ENCODE measurements around the gene N4BP3. TPM values are rescaled to one million over a fixed set of nuclear protein-coding genes. Genes with fewer than 3 reads are reported as not detected.
A peak's percentile ranks its signal among the peaks of the same experiment; 100 is the strongest.

N4BP3 gene
- total and polyA plus RNA-seq, 2 experiments from 2014 or later: 0.09 to 0.32 TPM

GRCh38 chr5:178165581-178165980, 52.2 kb downstream of the N4BP3 start:
- Histone ChIP-seq H3K4me2 (ENCODE audit: unreplicated experiment) (peak overlapping the region; percentile 9), H3K9ac (no peak overlapping the region), H3F3A (ENCODE audit: insufficient read depth) (no peaks in the 10 kb centered on the region), H4K20me1 (ENCODE audit: insufficient read depth) (no peaks in the 10 kb centered on the region), H3K79me2 (ENCODE audit: insufficient read depth) (no peaks in the 10 kb centered on the region), H3K9me3 (ENCODE audit: low read depth) (no peaks in the 10 kb centered on the region), H3K4me1 (ENCODE audit: insufficient read depth) (no peaks in the 10 kb centered on the region), H2AFZ (peak overlapping the region; percentile 30; the same call in 1 of the 2 replicates), H3K27me3 (replicated peaks; ENCODE audit: insufficient read depth) (peaks cover 8% of the 10 kb centered on the region; the same call in 1 of the 2 replicates), H3K36me3 (ENCODE audit: low read depth) (no peaks in the 10 kb centered on the region), H3K9me2 (ENCODE audit: insufficient read depth) (no peaks in the 10 kb centered on the region), H3K4me3 (no peak overlapping the region), H3K27ac (no peak overlapping the region)
- in situ Hi-C loops (cut with MboI): loop anchor here (25.0 kb wide), 1 partner anchor 553 kb away; the partner anchor contains the start of gene B4GALT7
- no peak for DNase-seq
- TF ChIP-seq EZH2phosphoT487 (IDR thresholded peaks at IDR 0.05; ENCODE audit: insufficient read depth, low read depth) (no peak), EZH2 (IDR thresholded peaks at IDR 0.05; ENCODE audit: insufficient read depth, poor library complexity, severe bottlenecking) (no peak)
- WGBS, 2 experiments (ENCODE audit: low coverage in 1 of 2, low lambda C conversion rate in 2 of 2, missing lambda C conversion rate in 2 of 2): 46 to 55% methylated on average over 30 to 36 of the region's 38 CpGs

- H4K20me1 ChIP-seq (ENCODE audit: insufficient read depth): no peaks in the 10 kb centered on the region
- H3K27me3 ChIP-seq (replicated peaks; ENCODE audit: insufficient read depth): 0 out of 2 replicates have a peak, but pooled peaks cover 2% of the 10 kb centered on the region
- H3K36me3 ChIP-seq (ENCODE audit: low read depth): no peaks in the 10 kb centered on the region
- H3K79me2 ChIP-seq (ENCODE audit: insufficient read depth): no peaks in the 10 kb centered on the region
- no peak overlapping the region for H3K27ac ChIP-seq
- no peaks in the 10 kb centered on the region for H3K9me2 ChIP-seq (ENCODE audit: insufficient read depth)
- DNase-seq: no peak
- H3K4me1 ChIP-seq (ENCODE audit: insufficient read depth): no peaks in the 10 kb centered on the region
- no peak overlapping the region for H3K4me3 ChIP-seq
- in situ Hi-C loops (cut with MboI): loop anchor here (25.0 kb wide), 1 partner anchor 558 kb away; the partner anchor contains the start of gene B4GALT7
- no peak overlapping the region for H3K9ac ChIP-seq
- 51 to 60% methylated on average over 2 of the region's 2 CpGs for WGBS, 2 experiments (ENCODE audit: low coverage in 1 of 2, low lambda C conversion rate in 2 of 2, missing lambda C conversion rate in 2 of 2)
- TF ChIP-seq EZH2phosphoT487 (IDR thresholded peaks at IDR 0.05; ENCODE audit: insufficient read depth, low read depth) (no peak), EZH2 (IDR thresholded peaks at IDR 0.05; ENCODE audit: insufficient read depth, poor library complexity, severe bottlenecking) (no peak)
- H3K4me2 ChIP-seq (ENCODE audit: unreplicated experiment): no peak overlapping the region
- no peaks in the 10 kb centered on the region for H3K9me3 ChIP-seq (ENCODE audit: low read depth)
- H3F3A ChIP-seq (ENCODE audit: insufficient read depth): no peaks in the 10 kb centered on the region
- no peak overlapping the region for H2AFZ ChIP-seq
Observed at GRCh38 chr5:178170455-178170854, 57.1 kb downstream of the N4BP3 start.

- Histone ChIP-seq H3K4me2 (ENCODE audit: unreplicated experiment) (no peak overlapping the region), H3K9me2 (ENCODE audit: insufficient read depth) (no peaks in the 10 kb centered on the region), H2AFZ (no peak overlapping the region), H4K20me1 (ENCODE audit: insufficient read depth) (no peaks in the 10 kb centered on the region), H3K27me3 (replicated peaks; ENCODE audit: insufficient read depth) (no peaks in the 10 kb centered on the region), H3K9me3 (ENCODE audit: low read depth) (no peaks in the 10 kb centered on the region), H3K4me3 (no peak overlapping the region), H3K36me3 (ENCODE audit: low read depth) (no peaks in the 10 kb centered on the region), H3K27ac (no peak overlapping the region), H3K9ac (no peak overlapping the region), H3F3A (ENCODE audit: insufficient read depth) (no peaks in the 10 kb centered on the region), H3K4me1 (ENCODE audit: insufficient read depth) (no peaks in the 10 kb centered on the region), H3K79me2 (ENCODE audit: insufficient read depth) (no peaks in the 10 kb centered on the region)
- WGBS, 2 experiments (ENCODE audit: low coverage in 1 of 2, low lambda C conversion rate in 2 of 2, missing lambda C conversion rate in 2 of 2): 54 to 59% methylated on average over 3 of the region's 3 CpGs
- in situ Hi-C loops (cut with MboI): loop anchor here (25.0 kb wide), 1 partner anchor 562 kb away; the partner anchor contains the start of gene B4GALT7
- no peak for TF ChIP-seq EZH2 (IDR thresholded peaks at IDR 0.05; ENCODE audit: insufficient read depth, poor library complexity, severe bottlenecking)
- TF ChIP-seq EZH2phosphoT487 (IDR thresholded peaks at IDR 0.05; ENCODE audit: insufficient read depth, low read depth): no peak
- DNase-seq: no peak
Observed at GRCh38 chr5:178174456-178174855, 61.1 kb downstream of the N4BP3 start.

Other genes starting within 250 kb of the N4BP3 start
- not detected in 2 replicates for gene PROP1, start 117.3 kb upstream of the N4BP3 start, total RNA-seq (2014; rRNA removed; shearing (Covaris generic))
- not detected in 2 replicates for gene PROP1, start 117.3 kb upstream of the N4BP3 start, polyA plus RNA-seq (2016; fragmentation: Nextera tagmentation; extraction: Ambion mirVana)
- gene RMND5B, start 17.5 kb downstream of the N4BP3 start, total RNA-seq (2014; rRNA removed; shearing (Covaris generic)): 17.5 and 33.9 TPM in 2 replicates
- 19.9 and 20.7 TPM in 2 replicates for gene RMND5B, start 17.5 kb downstream of the N4BP3 start, polyA plus RNA-seq (2016; fragmentation: Nextera tagmentation; extraction: Ambion mirVana)
- 203 and 221 TPM in 2 replicates for gene NHP2, start 40.4 kb downstream of the N4BP3 start, total RNA-seq (2014; rRNA removed; shearing (Covaris generic))
- gene NHP2, start 40.4 kb downstream of the N4BP3 start, polyA plus RNA-seq (2016; fragmentation: Nextera tagmentation; extraction: Ambion mirVana): 232 and 237 TPM in 2 replicates
- gene GMCL2, start 73.8 kb downstream of the N4BP3 start, total RNA-seq (2014; rRNA removed; shearing (Covaris generic)): not detected in 2 replicates
- gene GMCL2, start 73.8 kb downstream of the N4BP3 start, polyA plus RNA-seq (2016; fragmentation: Nextera tagmentation; extraction: Ambion mirVana): not detected in 2 replicates
- 47.6 and 53.4 TPM in 2 replicates for gene HNRNPAB, start 91.0 kb downstream of the N4BP3 start, total RNA-seq (2014; rRNA removed; shearing (Covaris generic))
- 111 and 117 TPM in 2 replicates for gene HNRNPAB, start 91.0 kb downstream of the N4BP3 start, polyA plus RNA-seq (2016; fragmentation: Nextera tagmentation; extraction: Ambion mirVana)
- gene PHYKPL, start 119.3 kb downstream of the N4BP3 start, total RNA-seq (2014; rRNA removed; shearing (Covaris generic)): 12.1 and 28.9 TPM in 2 replicates
- 18.4 and 22.9 TPM in 2 replicates for gene PHYKPL, start 119.3 kb downstream of the N4BP3 start, polyA plus RNA-seq (2016; fragmentation: Nextera tagmentation; extraction: Ambion mirVana)

Data from GM23248 (cell line).